Peyer's patch (tissue), 4 donors: ENCODE data around the gene CHST8. TPM values are rescaled to one million over a fixed set of nuclear protein-coding genes. Genes with fewer than 3 reads are reported as not detected.

Experiments
- DNase-seq, 3 donors: peaks; one replicate each; pipeline ENCODE4 v3.0.0-alpha.2; 2017 to 2019
- H3K27ac ChIP-seq, 4 donors: fragments of 200-600 bp; sonication (generic); one replicate each; pipeline ENCODE4 v1.5.1; 2016 to 2019
- H3K27me3 ChIP-seq, 2 donors: fragments of 200-600 bp; sonication (generic); one replicate each; pipeline ENCODE4 v1.5.1; 2019
- H3K36me3 ChIP-seq, 3 donors: fragments of 200-600 bp; sonication (generic); one replicate each; pipeline ENCODE4 v1.5.1; 2016 to 2019
- H3K4me1 ChIP-seq, 4 donors: fragments of 200-600 bp; sonication (generic); one replicate each; pipeline ENCODE4 v1.5.1; 2016 to 2019
- H3K4me3 ChIP-seq, 4 donors: fragments of 200-600 bp; sonication (generic); 1 replicate in 3 of 4; 2 replicates in 1 of 4; pipeline ENCODE4 v1.5.1; 2016 to 2019; ENCODE audit warnings: mild to moderate bottlenecking in 1 of 4
- H3K9me3 ChIP-seq, 4 donors: fragments of 200-600 bp; sonication (generic); one replicate each; pipeline ENCODE4 v1.5.1; 2016 to 2019; ENCODE audit warnings: mild to moderate bottlenecking in 1 of 4
- CTCF ChIP-seq, 6 experiments: fragments of 450-650 bp in 4 of 6; fragments of 200-600 bp in 2 of 6; sonication (generic) in 1 of 6; IDR thresholded peaks; one replicate each; pipeline ENCODE4 v1.5.1; 2017 to 2019; ENCODE audit warnings: antibody characterized with exemption in 6 of 6, mild to moderate bottlenecking in 3 of 6, moderate library complexity in 1 of 6
- POLR2A ChIP-seq, 2 donors: fragments of 450-650 bp; IDR thresholded peaks; one replicate each; pipeline ENCODE4 v1.5.1; 2017; ENCODE audit warnings: antibody characterized with exemption in 2 of 2, mild to moderate bottlenecking in 2 of 2, moderate library complexity in 2 of 2
- total RNA-seq, 4 donors: library from RNA; depleted of rRNA; stranded (reverse); fragments of >200 nt; gene quantifications; one replicate each; pipeline ENCODE4 v1.1.0, GENCODE V29; 2016

CHST8 gene
- total RNA-seq, 4 donors from 2014 or later = 0.54 to 1.8 TPM; not detected in 2

- DNase-seq = no peak
- Histone ChIP-seq H3K9me3 (no peaks in the 10 kb centered on the region), H3K4me3 (no peak overlapping the region), H3K36me3 (no peaks in the 10 kb centered on the region), H3K27ac (peak overlapping the region in 2 of 4 donors; percentile 18 to 80), H3K27me3 (no peaks in the 10 kb centered on the region), H3K4me1 (peaks cover 0 to 33% (median 3%) of the 10 kb centered on the region in 4 donors)
- TF ChIP-seq POLR2A (IDR thresholded peaks at IDR 0.05) = no peak
- no peak for TF ChIP-seq CTCF (IDR thresholded peaks at IDR 0.05)
These were observed 181.6 kb downstream of the CHST8 start for GRCh38 chr19:33803383-33803782.

GRCh38 chr19:33804021-33804799 is 182.5 kb downstream of the CHST8 start:
- DNase-seq = peak in 2 of 3 donors; percentile 89 to 93
- H3K27me3 ChIP-seq = no peaks in the 10 kb centered on the region
- H3K4me1 ChIP-seq = peaks cover 0 to 31% (median 3%) of the 10 kb centered on the region in 4 donors
- no peak overlapping the region for H3K4me3 ChIP-seq
- no peaks in the 10 kb centered on the region for H3K36me3 ChIP-seq
- TF ChIP-seq POLR2A (IDR thresholded peaks at IDR 0.05) = no peak
- no peak for TF ChIP-seq CTCF (IDR thresholded peaks at IDR 0.05)
- H3K27ac ChIP-seq = peak overlapping the region in 2 of 4 donors; percentile 79 to 80
- no peaks in the 10 kb centered on the region for H3K9me3 ChIP-seq

- DNase-seq = no peak
- Histone ChIP-seq H3K27ac (peak overlapping the region in 1 of 4 donors; percentile 79), H3K27me3 (no peaks in the 10 kb centered on the region), H3K4me1 (peaks cover 0 to 31% (median 3%) of the 10 kb centered on the region in 4 donors), H3K4me3 (no peak overlapping the region), H3K36me3 (no peaks in the 10 kb centered on the region), H3K9me3 (no peaks in the 10 kb centered on the region)
- TF ChIP-seq POLR2A (IDR thresholded peaks at IDR 0.05) (no peak), CTCF (IDR thresholded peaks at IDR 0.05) (no peak)
These were observed 183.6 kb downstream of the CHST8 start for GRCh38 chr19:33805313-33805712.

- DNase-seq = no peak
- Histone ChIP-seq H3K27ac (peak overlapping the region in 1 of 4 donors; percentile 22), H3K36me3 (no peaks in the 10 kb centered on the region)
These were observed 184.2 kb downstream of the CHST8 start for GRCh38 chr19:33805840-33806433.

GRCh38 chr19:33806434-33806881 is 184.7 kb downstream of the CHST8 start:
- no peaks in the 10 kb centered on the region for H3K9me3 ChIP-seq
- peak overlapping the region in 1 of 4 donors; percentile 22 for H3K27ac ChIP-seq
- no peaks in the 10 kb centered on the region for H3K36me3 ChIP-seq
- no peak overlapping the region for H3K4me3 ChIP-seq
- no peak for TF ChIP-seq POLR2A (IDR thresholded peaks at IDR 0.05)
- TF ChIP-seq CTCF (IDR thresholded peaks at IDR 0.05) = no peak
- H3K27me3 ChIP-seq = no peaks in the 10 kb centered on the region
- peak in 1 of 3 donors; percentile 57 for DNase-seq
- peaks cover 0 to 31% (median 3%) of the 10 kb centered on the region in 4 donors for H3K4me1 ChIP-seq

More at GRCh38 chr19:33805840-33806433, 184.2 kb downstream of the CHST8 start:
- H3K4me1 ChIP-seq = peaks cover 0 to 31% (median 3%) of the 10 kb centered on the region in 4 donors
- no peaks in the 10 kb centered on the region for H3K9me3 ChIP-seq
- no peak overlapping the region for H3K4me3 ChIP-seq
- H3K27me3 ChIP-seq = no peaks in the 10 kb centered on the region
- TF ChIP-seq CTCF (IDR thresholded peaks at IDR 0.05) (peak in 1 of 6 experiments; percentile 7), POLR2A (IDR thresholded peaks at IDR 0.05) (no peak)
